HEK293 (cell line): Measurements from ENCODE around the gene CIB4.

Experiments used
- CTCF ChIA-PET: fragments of 350-600 bp; formaldehyde crosslinking; extraction: SDS; loops from one replicate; lab custom pipeline; 2021; ENCODE audit warnings: antibody characterized with exemption; lab: Yijun Ruan, JAX
- POLR2A ChIA-PET: fragments of 300-600 bp; formaldehyde crosslinking; extraction: SDS; loops from one replicate; lab custom pipeline; 2020; ENCODE audit warnings: antibody characterized with exemption, inconsistent platforms; lab: Yijun Ruan, JAX
- H3K27ac ChIP-seq: fragments of 200-500 bp; sonication (Bioruptor generic); 2 replicates; pipeline ENCODE4 v1.5.1; 2014; ENCODE audit warnings: low read depth, low read length, control low read depth, inconsistent platforms; ENCODE audit errors: extremely low read depth
- H3K36me3 ChIP-seq, 2 experiments: fragments of 200-500 bp in 1 of 2; sonication (Bioruptor generic) in 1 of 2; 1 replicate in 1 of 2; 2 replicates in 1 of 2; pipeline ENCODE4 v1.5.1; 2014 to 2017; ENCODE audit warnings: inconsistent platforms in 2 of 2, low read length in 2 of 2; ENCODE audit not compliant: control insufficient read depth in 2 of 2, insufficient read depth in 1 of 2
- H3K4me1 ChIP-seq: fragments of 200-500 bp; sonication (Bioruptor generic); 2 replicates; pipeline ENCODE4 v1.5.1; 2014; ENCODE audit warnings: mild to moderate bottlenecking, low read length, inconsistent platforms; ENCODE audit not compliant: control insufficient read depth, insufficient read depth
- H3K4me3 ChIP-seq: 2 replicates; pipeline ENCODE4 v1.5.1; 2011; ENCODE audit warnings: low read depth, mild to moderate bottlenecking, control low read depth, low read length, moderate library complexity
- H3K9me3 ChIP-seq: fragments of 200-500 bp; sonication (Bioruptor generic); 2 replicates; pipeline ENCODE4 v1.5.1; 2014; ENCODE audit warnings: low read depth, low read length, inconsistent platforms; ENCODE audit not compliant: control insufficient read depth, insufficient read depth
- HOXD13 ChIP-seq: sonication (generic); formaldehyde crosslinking; IDR thresholded peaks from 2 replicates; pipeline ENCODE4 v1.8.0; 2022; ENCODE audit warnings: missing genetic modification reagents, borderline replicate concordance
- IKZF3 ChIP-seq: fragments of 450-650 bp; IDR thresholded peaks from 2 replicates; pipeline ENCODE4 v1.5.0; 2018; ENCODE audit warnings: missing biosample characterization, mild to moderate bottlenecking, missing genetic modification characterization, moderate library complexity
- PRDM6 ChIP-seq: fragments of 450-650 bp; formaldehyde crosslinking; IDR thresholded peaks from 2 replicates; pipeline ENCODE4 v1.5.1; 2017; ENCODE audit warnings: missing biosample characterization, missing genetic modification characterization
- ZBTB20 ChIP-seq: fragments of 450-650 bp; formaldehyde crosslinking; IDR thresholded peaks from 2 replicates; pipeline ENCODE4 v1.5.1; 2016; ENCODE audit warnings: missing biosample characterization, missing genetic modification characterization
- ZEB2 ChIP-seq: fragments of 450-650 bp; formaldehyde crosslinking; IDR thresholded peaks from 2 replicates; pipeline ENCODE4 v1.5.1; 2016; ENCODE audit warnings: missing biosample characterization, missing genetic modification characterization
- ZNF148 ChIP-seq: fragments of 450-650 bp; formaldehyde crosslinking; IDR thresholded peaks from 2 replicates; pipeline ENCODE4 v1.5.0; 2017; ENCODE audit warnings: missing biosample characterization, missing genetic modification characterization, borderline replicate concordance
- ZNF211 ChIP-seq: fragments of 450-650 bp; formaldehyde crosslinking; IDR thresholded peaks from 2 replicates; pipeline ENCODE4 v1.5.1; 2016; ENCODE audit warnings: low read depth, missing biosample characterization, missing genetic modification characterization
- ZNF221 ChIP-seq: fragments of 450-650 bp; formaldehyde crosslinking; IDR thresholded peaks from 2 replicates; pipeline ENCODE4 v1.5.1; 2017; ENCODE audit warnings: missing biosample characterization, missing genetic modification characterization, borderline replicate concordance
- ZNF23 ChIP-seq: fragments of 450-650 bp; formaldehyde crosslinking; IDR thresholded peaks from 2 replicates; pipeline ENCODE4 v1.5.1; 2016; ENCODE audit warnings: missing biosample characterization, missing genetic modification characterization, borderline replicate concordance
- ZNF274 ChIP-seq, 2 experiments: fragments of 200-500 bp in 1 of 2; fragments of 450-650 bp in 1 of 2; sonication (Bioruptor generic) in 1 of 2; formaldehyde crosslinking in 1 of 2; IDR thresholded peaks; 2 replicates each; pipeline versions ENCODE4 v1.5.1 to v1.6.1; 2014 to 2016; ENCODE audit warnings: borderline replicate concordance in 1 of 2, inconsistent platforms in 1 of 2, low read length in 1 of 2, missing biosample characterization in 1 of 2, missing genetic modification characterization in 1 of 2
- ZNF335 ChIP-seq: fragments of 450-650 bp; formaldehyde crosslinking; conservative IDR thresholded peaks from 2 replicates; pipeline ENCODE4 v1.5.1; 2016; ENCODE audit warnings: missing biosample characterization, missing genetic modification characterization
- ZNF366 ChIP-seq: fragments of 450-650 bp; formaldehyde crosslinking; conservative IDR thresholded peaks from 2 replicates; pipeline ENCODE4 v1.5.1; 2016; ENCODE audit warnings: missing biosample characterization, missing genetic modification characterization
- ZNF510 ChIP-seq: fragments of 450-650 bp; formaldehyde crosslinking; IDR thresholded peaks from 2 replicates; pipeline ENCODE4 v1.5.1; 2018; ENCODE audit warnings: mild to moderate bottlenecking, missing genetic modification characterization, missing biosample characterization; ENCODE audit not compliant: insufficient replicate concordance
- ZNF561 ChIP-seq: fragments of 450-650 bp; IDR thresholded peaks from 2 replicates; pipeline ENCODE4 v1.5.1; 2018; ENCODE audit warnings: missing biosample characterization, missing genetic modification characterization, borderline replicate concordance
- ZNF704 ChIP-seq: fragments of 450-650 bp; formaldehyde crosslinking; IDR thresholded peaks from 2 replicates; pipeline ENCODE4 v1.5.1; 2016; ENCODE audit warnings: missing biosample characterization, missing genetic modification characterization
- ZNF843 ChIP-seq: fragments of 450-650 bp; formaldehyde crosslinking; IDR thresholded peaks from 2 replicates; pipeline ENCODE4 v1.5.1; 2016; ENCODE audit warnings: missing biosample characterization, missing genetic modification characterization
- TF ChIP-seq, protein P1 (sequence below): IDR thresholded peaks from 2 replicates; pipeline ENCODE4 v1.6.1; 2011; ENCODE audit warnings: mild to moderate bottlenecking, low read depth, low read length, borderline replicate concordance
- TF ChIP-seq, protein P2 (sequence below): fragments of 450-650 bp; formaldehyde crosslinking; IDR thresholded peaks from 2 replicates; pipeline ENCODE4 v1.5.1; 2016; ENCODE audit warnings: missing biosample characterization, missing genetic modification characterization
- TF ChIP-seq, protein P3 (sequence below): fragments of 450-650 bp; formaldehyde crosslinking; IDR thresholded peaks from 2 replicates; pipeline ENCODE4 v1.5.1; 2016; ENCODE audit warnings: missing biosample characterization, missing genetic modification characterization
- TF ChIP-seq, protein P4 (sequence below): fragments of 450-650 bp; formaldehyde crosslinking; IDR thresholded peaks from 2 replicates; pipeline ENCODE4 v1.5.1; 2017; ENCODE audit warnings: missing biosample characterization, mild to moderate bottlenecking, missing genetic modification characterization, moderate library complexity

The CIB4 gene

GRCh38 chr2:26615860-26616705, 25.1 kb downstream of the CIB4 start:
- no peaks in the 10 kb centered on the region for H3K36me3 ChIP-seq
- POLR2A ChIA-PET, result interaction anchor here (0.7 kb wide), 1 partner anchor 106 kb away, joined by 5 read pairs; no protein-coding TSS in a partner anchor
- CTCF ChIA-PET, result interaction anchor here (0.6 to 1.9 kb wide), 6 partner anchors 9 to 327 kb away, joined by 3 to 11 read pairs (median 4); no protein-coding TSS in a partner anchor

DNA sequence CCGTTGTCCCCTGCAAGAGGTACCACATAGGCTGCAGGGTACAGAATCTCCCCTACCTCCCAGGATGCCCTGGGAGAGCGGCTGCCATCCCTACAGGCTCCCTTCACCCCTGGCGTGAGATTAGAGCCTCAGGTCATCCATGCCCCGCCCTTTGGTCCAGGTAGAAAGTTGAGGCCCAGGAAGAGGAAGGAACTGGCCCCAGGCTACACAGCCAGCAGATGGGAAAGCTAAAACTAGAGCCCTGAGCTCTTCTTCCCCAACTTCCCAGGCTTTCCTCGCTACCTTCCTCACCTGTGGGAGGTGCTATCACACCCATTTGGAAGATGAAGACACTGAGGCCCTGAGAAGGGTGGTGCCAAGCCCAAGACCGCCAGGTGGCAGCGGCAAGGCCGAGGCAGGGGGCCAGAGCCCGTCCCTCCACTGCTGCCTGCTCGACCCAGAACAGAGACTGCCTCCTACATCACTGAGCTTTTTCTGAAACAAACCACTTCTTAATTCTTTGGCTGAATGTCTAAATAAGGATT, 25.8 kb downstream of the CIB4 start:
- Histone ChIP-seq H3K36me3 (no peaks in the 10 kb centered on the region), H3K9me3 (no peaks in the 10 kb centered on the region), H3K4me1 (peaks cover 6% of the 10 kb centered on the region; the same call in 1 of the 2 replicates), H3K27ac (no peak overlapping the region), H3K4me3 (no peak overlapping the region)
- POLR2A ChIA-PET, result no interaction called here
- CTCF ChIA-PET, result interaction anchor here (0.9 to 1.9 kb wide), 3 partner anchors 10 to 231 kb away, joined by 3 to 11 read pairs (median 10); no protein-coding TSS in a partner anchor
- no peak for TF ChIP-seq IKZF3 (tag by site-specific recombination)
- no peak for TF ChIP-seq ZNF23 (tag by site-specific recombination)
- TF ChIP-seq ZNF211 (tag by site-specific recombination), result no peak
- no peak for TF ChIP-seq ZNF843 (tag by site-specific recombination)
- no peak for TF ChIP-seq PRDM6 (tag by site-specific recombination)
- TF ChIP-seq, protein P1, sequence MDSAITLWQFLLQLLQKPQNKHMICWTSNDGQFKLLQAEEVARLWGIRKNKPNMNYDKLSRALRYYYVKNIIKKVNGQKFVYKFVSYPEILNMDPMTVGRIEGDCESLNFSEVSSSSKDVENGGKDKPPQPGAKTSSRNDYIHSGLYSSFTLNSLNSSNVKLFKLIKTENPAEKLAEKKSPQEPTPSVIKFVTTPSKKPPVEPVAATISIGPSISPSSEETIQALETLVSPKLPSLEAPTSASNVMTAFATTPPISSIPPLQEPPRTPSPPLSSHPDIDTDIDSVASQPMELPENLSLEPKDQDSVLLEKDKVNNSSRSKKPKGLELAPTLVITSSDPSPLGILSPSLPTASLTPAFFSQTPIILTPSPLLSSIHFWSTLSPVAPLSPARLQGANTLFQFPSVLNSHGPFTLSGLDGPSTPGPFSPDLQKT, result no peak
- TF ChIP-seq ZBTB20, result no peak
- TF ChIP-seq ZNF366 (tag by site-specific recombination), result no peak

More at GRCh38 chr2:26615860-26616705, 25.1 kb downstream of the CIB4 start:
- Histone ChIP-seq H3K9me3 (no peaks in the 10 kb centered on the region), H3K4me3 (no peak overlapping the region), H3K4me1 (peaks cover 6% of the 10 kb centered on the region; the same call in 1 of the 2 replicates), H3K27ac (no peak overlapping the region)
- TF ChIP-seq, protein P2, sequence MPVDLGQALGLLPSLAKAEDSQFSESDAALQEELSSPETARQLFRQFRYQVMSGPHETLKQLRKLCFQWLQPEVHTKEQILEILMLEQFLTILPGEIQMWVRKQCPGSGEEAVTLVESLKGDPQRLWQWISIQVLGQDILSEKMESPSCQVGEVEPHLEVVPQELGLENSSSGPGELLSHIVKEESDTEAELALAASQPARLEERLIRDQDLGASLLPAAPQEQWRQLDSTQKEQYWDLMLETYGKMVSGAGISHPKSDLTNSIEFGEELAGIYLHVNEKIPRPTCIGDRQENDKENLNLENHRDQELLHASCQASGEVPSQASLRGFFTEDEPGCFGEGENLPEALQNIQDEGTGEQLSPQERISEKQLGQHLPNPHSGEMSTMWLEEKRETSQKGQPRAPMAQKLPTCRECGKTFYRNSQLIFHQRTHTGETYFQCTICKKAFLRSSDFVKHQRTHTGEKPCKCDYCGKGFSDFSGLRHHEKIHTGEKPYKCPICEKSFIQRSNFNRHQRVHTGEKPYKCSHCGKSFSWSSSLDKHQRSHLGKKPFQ, result no peak
- TF ChIP-seq ZNF274 (IDR thresholded peaks at IDR 0.05; ENCODE audit: low read length), result no peak
- no peak for TF ChIP-seq ZNF274 (tag by site-specific recombination; IDR thresholded peaks at IDR 0.05; ENCODE audit: borderline replicate concordance)
- no peak for TF ChIP-seq HOXD13 (CRISPR knock-in tag)
- TF ChIP-seq, protein P3, sequence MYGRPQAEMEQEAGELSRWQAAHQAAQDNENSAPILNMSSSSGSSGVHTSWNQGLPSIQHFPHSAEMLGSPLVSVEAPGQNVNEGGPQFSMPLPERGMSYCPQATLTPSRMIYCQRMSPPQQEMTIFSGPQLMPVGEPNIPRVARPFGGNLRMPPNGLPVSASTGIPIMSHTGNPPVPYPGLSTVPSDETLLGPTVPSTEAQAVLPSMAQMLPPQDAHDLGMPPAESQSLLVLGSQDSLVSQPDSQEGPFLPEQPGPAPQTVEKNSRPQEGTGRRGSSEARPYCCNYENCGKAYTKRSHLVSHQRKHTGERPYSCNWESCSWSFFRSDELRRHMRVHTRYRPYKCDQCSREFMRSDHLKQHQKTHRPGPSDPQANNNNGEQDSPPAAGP (tag by site-specific recombination), result no peak
- no peak for TF ChIP-seq ZEB2 (tag by site-specific recombination)
- TF ChIP-seq ZNF148 (tag by site-specific recombination), result no peak
- TF ChIP-seq ZNF704, result no peak
- TF ChIP-seq ZNF561 (tag by site-specific recombination), result no peak
- TF ChIP-seq, protein P4, sequence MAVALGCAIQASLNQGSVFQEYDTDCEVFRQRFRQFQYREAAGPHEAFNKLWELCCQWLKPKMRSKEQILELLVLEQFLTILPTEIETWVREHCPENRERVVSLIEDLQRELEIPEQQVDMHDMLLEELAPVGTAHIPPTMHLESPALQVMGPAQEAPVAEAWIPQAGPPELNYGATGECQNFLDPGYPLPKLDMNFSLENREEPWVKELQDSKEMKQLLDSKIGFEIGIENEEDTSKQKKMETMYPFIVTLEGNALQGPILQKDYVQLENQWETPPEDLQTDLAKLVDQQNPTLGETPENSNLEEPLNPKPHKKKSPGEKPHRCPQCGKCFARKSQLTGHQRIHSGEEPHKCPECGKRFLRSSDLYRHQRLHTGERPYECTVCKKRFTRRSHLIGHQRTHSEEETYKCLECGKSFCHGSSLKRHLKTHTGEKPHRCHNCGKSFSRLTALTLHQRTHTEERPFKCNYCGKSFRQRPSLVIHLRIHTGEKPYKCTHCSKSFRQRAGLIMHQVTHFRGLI (tag by site-specific recombination), result no peak
- TF ChIP-seq ZNF510 (tag by site-specific recombination), result no peak
- TF ChIP-seq ZNF335 (tag by site-specific recombination), result no peak
- no peak for TF ChIP-seq ZNF221 (tag by site-specific recombination)
